HL-60 (cell line): ENCODE measurements around the gene RILP.

ENCODE experiments used
- DNase-seq, 2 experiments: peaks; one replicate each; pipeline ENCODE4 v3.0.0-alpha.2; 2010 to 2020; ENCODE audit warnings: low read depth in 1 of 2, low spot score in 1 of 2
- H3K27ac ChIP-seq: fragments of 250-450 bp; sonication (Bioruptor Pico); replicated peaks from 2 replicates; pipeline ENCODE4 v1.5.1; 2020; ENCODE audit warnings: mild to moderate bottlenecking, moderate library complexity
- H3K27me3 ChIP-seq: fragments of 250-450 bp; sonication (Bioruptor Pico); 2 replicates; pipeline ENCODE4 v1.5.1; 2021; ENCODE audit warnings: mild to moderate bottlenecking, moderate library complexity; ENCODE audit not compliant: insufficient read depth, poor library complexity, severe bottlenecking
- H3K4me3 ChIP-seq: replicated peaks from 2 replicates; pipeline ENCODE4 v1.5.1; 2011; ENCODE audit warnings: mild to moderate bottlenecking, control low read depth, low read length; ENCODE audit not compliant: insufficient read depth
- GABPA ChIP-seq: IDR thresholded peaks from 2 replicates; pipeline ENCODE4 v1.6.1; 2012; ENCODE audit warnings: low read depth
- POLR2AphosphoS5 ChIP-seq: IDR thresholded peaks from 2 replicates; pipeline ENCODE4 v1.6.1; 2012; ENCODE audit warnings: low read depth
- SPI1 ChIP-seq: IDR thresholded peaks from 2 replicates; pipeline ENCODE4 v1.6.1; 2012; ENCODE audit warnings: low read depth, mild to moderate bottlenecking, borderline replicate concordance
- TF ChIP-seq, protein P1 (sequence below): IDR thresholded peaks from one replicate; pipeline ENCODE4 v1.5.1; 2011; ENCODE audit warnings: low read length, control low read depth, inconsistent platforms; ENCODE audit not compliant: insufficient read depth
- TF ChIP-seq, protein P2 (sequence below): IDR thresholded peaks from 2 replicates; pipeline ENCODE4 v1.6.1; 2012; ENCODE audit warnings: low read depth; ENCODE audit not compliant: insufficient replicate concordance

RILP gene

DNA sequence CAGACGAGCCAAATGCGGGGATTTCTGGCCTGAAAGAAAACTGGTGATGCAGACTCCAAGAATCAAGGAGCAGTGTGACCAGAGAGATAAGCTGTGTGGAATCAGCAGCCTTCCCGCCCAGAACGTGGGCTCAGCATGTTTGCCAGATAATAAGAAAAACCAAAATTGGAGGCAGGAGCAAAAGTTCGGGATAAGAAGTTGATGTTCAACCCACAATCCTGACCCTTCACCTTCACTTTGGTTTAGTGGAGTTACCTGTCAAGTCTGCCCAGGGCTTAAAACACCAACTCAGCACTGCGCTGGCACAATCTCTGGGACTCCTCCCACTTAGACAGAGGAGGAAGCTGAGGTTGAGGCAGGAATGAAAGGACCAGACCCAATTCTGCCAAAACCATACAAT is 24.1 kb downstream of the RILP start:
- H3K27ac ChIP-seq, result no peak overlapping the region
- no peak overlapping the region for H3K4me3 ChIP-seq
- DNase-seq, result no peak

DNA sequence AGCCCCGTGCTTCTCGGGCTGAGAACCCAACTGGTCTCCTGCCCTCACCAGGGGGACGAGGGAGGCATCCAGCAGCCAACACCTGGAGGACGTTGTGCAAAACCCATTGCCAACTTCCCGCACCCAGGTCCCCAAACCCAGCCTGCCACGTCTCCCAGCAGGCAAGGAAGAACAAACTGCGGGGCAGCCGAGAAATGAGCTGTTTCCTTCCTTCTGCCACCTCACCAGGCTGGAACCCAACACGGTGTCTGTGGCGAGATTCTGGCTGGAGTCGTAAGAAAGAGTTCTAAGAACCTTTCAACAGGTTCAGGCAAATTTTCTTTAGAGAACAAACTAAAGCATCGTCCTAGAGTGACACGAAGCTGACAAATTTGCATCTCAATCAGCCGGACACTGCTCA is 24.6 kb downstream of the RILP start:
- Histone ChIP-seq H3K27me3 (no peaks in the 10 kb centered on the region), H3K27ac (no peak overlapping the region), H3K4me3 (no peak overlapping the region)
- no peak for DNase-seq
- TF ChIP-seq SPI1, result no peak
- TF ChIP-seq GABPA, result no peak
- TF ChIP-seq, protein P1, sequence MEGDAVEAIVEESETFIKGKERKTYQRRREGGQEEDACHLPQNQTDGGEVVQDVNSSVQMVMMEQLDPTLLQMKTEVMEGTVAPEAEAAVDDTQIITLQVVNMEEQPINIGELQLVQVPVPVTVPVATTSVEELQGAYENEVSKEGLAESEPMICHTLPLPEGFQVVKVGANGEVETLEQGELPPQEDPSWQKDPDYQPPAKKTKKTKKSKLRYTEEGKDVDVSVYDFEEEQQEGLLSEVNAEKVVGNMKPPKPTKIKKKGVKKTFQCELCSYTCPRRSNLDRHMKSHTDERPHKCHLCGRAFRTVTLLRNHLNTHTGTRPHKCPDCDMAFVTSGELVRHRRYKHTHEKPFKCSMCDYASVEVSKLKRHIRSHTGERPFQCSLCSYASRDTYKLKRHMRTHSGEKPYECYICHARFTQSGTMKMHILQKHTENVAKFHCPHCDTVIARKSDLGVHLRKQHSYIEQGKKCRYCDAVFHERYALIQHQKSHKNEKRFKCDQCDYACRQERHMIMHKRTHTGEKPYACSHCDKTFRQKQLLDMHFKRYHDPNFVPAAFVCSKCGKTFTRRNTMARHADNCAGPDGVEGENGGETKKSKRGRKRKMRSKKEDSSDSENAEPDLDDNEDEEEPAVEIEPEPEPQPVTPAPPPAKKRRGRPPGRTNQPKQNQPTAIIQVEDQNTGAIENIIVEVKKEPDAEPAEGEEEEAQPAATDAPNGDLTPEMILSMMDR, result no peak

More for the DNA sequence above, 24.1 kb downstream of the RILP start:
- TF ChIP-seq POLR2AphosphoS5, result no peak
- TF ChIP-seq, protein P1, result no peak
- TF ChIP-seq GABPA, result no peak
- TF ChIP-seq, protein P2, sequence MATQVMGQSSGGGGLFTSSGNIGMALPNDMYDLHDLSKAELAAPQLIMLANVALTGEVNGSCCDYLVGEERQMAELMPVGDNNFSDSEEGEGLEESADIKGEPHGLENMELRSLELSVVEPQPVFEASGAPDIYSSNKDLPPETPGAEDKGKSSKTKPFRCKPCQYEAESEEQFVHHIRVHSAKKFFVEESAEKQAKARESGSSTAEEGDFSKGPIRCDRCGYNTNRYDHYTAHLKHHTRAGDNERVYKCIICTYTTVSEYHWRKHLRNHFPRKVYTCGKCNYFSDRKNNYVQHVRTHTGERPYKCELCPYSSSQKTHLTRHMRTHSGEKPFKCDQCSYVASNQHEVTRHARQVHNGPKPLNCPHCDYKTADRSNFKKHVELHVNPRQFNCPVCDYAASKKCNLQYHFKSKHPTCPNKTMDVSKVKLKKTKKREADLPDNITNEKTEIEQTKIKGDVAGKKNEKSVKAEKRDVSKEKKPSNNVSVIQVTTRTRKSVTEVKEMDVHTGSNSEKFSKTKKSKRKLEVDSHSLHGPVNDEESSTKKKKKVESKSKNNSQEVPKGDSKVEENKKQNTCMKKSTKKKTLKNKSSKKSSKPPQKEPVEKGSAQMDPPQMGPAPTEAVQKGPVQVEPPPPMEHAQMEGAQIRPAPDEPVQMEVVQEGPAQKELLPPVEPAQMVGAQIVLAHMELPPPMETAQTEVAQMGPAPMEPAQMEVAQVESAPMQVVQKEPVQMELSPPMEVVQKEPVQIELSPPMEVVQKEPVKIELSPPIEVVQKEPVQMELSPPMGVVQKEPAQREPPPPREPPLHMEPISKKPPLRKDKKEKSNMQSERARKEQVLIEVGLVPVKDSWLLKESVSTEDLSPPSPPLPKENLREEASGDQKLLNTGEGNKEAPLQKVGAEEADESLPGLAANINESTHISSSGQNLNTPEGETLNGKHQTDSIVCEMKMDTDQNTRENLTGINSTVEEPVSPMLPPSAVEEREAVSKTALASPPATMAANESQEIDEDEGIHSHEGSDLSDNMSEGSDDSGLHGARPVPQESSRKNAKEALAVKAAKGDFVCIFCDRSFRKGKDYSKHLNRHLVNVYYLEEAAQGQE, result no peak
- no peak for TF ChIP-seq SPI1
- no peaks in the 10 kb centered on the region for H3K27me3 ChIP-seq

DNA sequence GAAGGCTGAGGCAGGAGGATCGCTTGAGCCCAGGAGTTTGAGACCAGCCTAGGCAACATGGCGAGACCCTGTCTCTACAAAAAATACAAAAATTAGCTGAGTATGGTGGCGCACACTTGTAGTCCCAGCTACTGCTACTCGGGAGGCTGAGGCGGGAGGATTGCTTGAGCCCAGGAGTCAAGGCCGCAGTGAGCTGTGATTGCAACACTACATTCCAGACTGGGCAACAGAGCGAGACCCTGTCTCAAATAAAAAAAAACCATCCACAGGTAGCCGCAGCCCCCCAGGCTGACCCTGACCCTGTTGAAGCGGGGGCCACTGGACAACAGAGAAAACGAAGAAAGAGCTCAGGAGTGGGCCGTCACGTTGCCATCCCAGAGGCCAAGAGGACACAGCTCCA is 25.0 kb downstream of the RILP start:
- DNase-seq, result no peak
- no peak overlapping the region for H3K4me3 ChIP-seq
- TF ChIP-seq, protein P1, result no peak
- TF ChIP-seq POLR2AphosphoS5 (no peak), SPI1 (no peak)
- TF ChIP-seq, protein P2, result no peak
- no peak overlapping the region for H3K27ac ChIP-seq
- H3K27me3 ChIP-seq, result no peaks in the 10 kb centered on the region

DNA sequence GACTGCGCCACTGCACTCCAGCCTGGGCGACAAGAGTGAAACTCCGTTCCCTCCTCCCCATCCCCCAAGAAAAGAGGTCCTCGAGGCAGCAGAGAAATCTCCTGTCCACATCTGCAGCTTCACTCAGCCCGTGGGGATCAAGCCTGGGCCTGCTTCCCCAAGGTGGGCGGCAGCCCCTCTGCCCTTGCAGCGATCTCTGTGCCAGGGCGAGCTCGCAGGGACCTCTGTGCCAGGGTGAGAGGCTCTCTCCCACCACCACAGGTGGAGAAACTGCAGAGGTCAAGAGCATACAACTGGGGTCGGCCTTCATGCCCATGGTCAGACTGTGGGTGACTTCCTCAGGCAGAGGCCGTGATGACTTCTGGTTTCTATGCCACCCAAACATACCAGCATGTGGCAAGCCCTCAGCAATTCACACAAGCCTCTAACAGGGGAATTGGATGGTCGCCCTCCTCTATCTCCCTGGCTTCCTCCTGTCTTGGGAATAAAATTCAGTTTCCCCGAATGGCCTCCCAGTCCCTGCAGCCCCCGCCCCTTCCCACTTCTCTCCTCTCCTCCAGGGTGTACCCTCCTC is 26.5 kb downstream of the RILP start:
- Histone ChIP-seq H3K27me3 (no peaks in the 10 kb centered on the region), H3K27ac (no peak overlapping the region), H3K4me3 (no peak overlapping the region)
- no peak for DNase-seq
- TF ChIP-seq POLR2AphosphoS5 (no peak), GABPA (no peak), SPI1 (no peak)
- TF ChIP-seq, protein P2, result no peak
- TF ChIP-seq, protein P1, result no peak
